Neural progenitor cell (in vitro differentiated cells): ENCODE data around the gene RSL24D1.

Experiments
- CTCF ChIP-seq: fragments of 200-600 bp; sonication (generic); IDR thresholded peaks from 2 replicates; pipeline ENCODE4 v1.5.1; 2017; ENCODE audit warnings: antibody characterized with exemption, mild to moderate bottlenecking
- EZH2 ChIP-seq: fragments of 200-600 bp; sonication (generic); IDR thresholded peaks from 2 replicates; pipeline ENCODE4 v1.6.1; 2017; ENCODE audit warnings: antibody characterized with exemption, mild to moderate bottlenecking, moderate library complexity
- EZH2phosphoT487 ChIP-seq: fragments of 200-600 bp; sonication (generic); IDR thresholded peaks from 2 replicates; pipeline ENCODE4 v1.6.1; 2017; ENCODE audit warnings: antibody characterized with exemption

DNA sequence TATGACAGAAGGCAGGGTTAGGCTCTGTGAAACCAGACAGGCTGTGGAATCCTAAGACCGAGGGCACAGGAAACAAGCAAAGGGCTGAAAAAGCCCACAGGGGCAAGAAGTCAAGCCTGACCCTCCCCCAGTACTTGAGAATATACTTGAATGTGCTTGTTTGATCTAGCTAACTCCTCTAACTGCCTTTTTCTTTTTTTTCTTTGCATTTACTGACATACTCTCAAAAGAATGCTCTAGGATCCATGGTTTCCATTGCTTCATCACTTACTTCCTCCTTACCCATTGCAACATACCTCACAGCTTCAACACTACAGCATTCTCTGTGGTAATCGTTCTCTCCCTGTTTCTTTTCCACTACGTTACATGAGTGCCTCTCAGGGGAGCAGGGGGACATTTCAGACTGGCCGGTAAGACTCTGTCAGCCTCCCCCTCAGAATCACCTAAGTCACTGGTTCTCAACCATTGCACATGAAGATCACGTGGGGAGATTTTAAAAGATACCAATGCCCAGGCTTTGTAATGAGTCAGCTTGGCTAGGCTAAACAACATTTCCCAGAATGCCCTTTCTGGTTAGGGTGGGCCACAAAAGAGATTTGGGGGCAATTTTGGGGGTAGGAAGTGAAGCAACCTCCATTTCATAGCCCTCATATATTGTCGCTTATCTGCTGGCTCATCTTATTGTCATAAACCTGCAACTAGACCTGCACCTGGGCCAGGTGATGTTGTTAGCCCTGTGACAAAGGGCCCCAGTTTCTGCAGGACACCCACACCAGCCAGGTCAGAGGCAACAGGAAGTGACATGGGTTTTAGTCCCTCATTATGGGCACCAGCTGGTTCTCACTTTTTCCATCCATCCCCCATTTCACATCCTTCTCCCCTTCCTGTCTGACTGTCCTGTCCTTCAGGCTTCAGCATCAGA, 24.6 kb upstream of the RSL24D1 start:
- no peak for TF ChIP-seq CTCF
- TF ChIP-seq EZH2: no peak
- TF ChIP-seq EZH2phosphoT487: no peak
